AG10803 (cell line): ENCODE data around the gene CDC16.

Source experiments
- DNase-seq: peaks from one replicate; pipeline ENCODE4 v3.0.0; 2010; ENCODE audit warnings: low read depth
- H3K4me3 ChIP-seq: 2 replicates; pipeline ENCODE4 v1.5.1; 2011; ENCODE audit warnings: mild to moderate bottlenecking, low read length, control low read depth
- TF ChIP-seq, protein P1 (sequence below): conservative IDR thresholded peaks from 2 replicates; pipeline ENCODE4 v1.5.1; 2011; ENCODE audit warnings: mild to moderate bottlenecking, low read length, control low read depth, inconsistent platforms

Gene CDC16

GRCh38 chr13:114269281-114269770 lies 34.6 kb downstream of the CDC16 start:
- DNase-seq = no peak
- TF ChIP-seq, protein P1, sequence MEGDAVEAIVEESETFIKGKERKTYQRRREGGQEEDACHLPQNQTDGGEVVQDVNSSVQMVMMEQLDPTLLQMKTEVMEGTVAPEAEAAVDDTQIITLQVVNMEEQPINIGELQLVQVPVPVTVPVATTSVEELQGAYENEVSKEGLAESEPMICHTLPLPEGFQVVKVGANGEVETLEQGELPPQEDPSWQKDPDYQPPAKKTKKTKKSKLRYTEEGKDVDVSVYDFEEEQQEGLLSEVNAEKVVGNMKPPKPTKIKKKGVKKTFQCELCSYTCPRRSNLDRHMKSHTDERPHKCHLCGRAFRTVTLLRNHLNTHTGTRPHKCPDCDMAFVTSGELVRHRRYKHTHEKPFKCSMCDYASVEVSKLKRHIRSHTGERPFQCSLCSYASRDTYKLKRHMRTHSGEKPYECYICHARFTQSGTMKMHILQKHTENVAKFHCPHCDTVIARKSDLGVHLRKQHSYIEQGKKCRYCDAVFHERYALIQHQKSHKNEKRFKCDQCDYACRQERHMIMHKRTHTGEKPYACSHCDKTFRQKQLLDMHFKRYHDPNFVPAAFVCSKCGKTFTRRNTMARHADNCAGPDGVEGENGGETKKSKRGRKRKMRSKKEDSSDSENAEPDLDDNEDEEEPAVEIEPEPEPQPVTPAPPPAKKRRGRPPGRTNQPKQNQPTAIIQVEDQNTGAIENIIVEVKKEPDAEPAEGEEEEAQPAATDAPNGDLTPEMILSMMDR = no peak
- no peak overlapping the region for H3K4me3 ChIP-seq

- TF ChIP-seq, protein P1 = no peak
- no peak for DNase-seq
- no peak overlapping the region for H3K4me3 ChIP-seq
These were observed 38.3 kb downstream of the CDC16 start for GRCh38 chr13:114272977-114273376.

GRCh38 chr13:114275304-114275703 lies 40.6 kb downstream of the CDC16 start:
- no peak for DNase-seq
- TF ChIP-seq, protein P1 = no peak
- no peak overlapping the region for H3K4me3 ChIP-seq

DNA sequence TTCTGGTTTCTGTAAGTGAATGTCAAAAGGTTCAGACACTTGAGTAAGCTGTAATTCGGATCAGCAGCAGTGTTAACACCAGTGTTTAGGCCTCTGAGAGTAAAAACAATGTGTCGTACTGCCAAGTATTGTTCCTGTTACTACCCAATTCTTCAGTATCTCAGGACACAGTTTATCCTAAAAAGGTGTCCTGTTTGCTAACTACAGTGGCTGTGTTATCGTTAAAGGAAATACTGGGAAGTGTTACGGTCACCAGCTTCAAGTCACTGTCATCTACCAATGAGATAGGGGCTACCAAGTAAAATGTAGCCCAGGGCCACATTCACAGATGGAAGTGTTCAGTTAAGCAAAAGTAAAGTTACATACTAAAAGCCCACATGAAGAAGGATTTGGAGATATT lies 44.4 kb downstream of the CDC16 start:
- no peak overlapping the region for H3K4me3 ChIP-seq
- TF ChIP-seq, protein P1 = no peak
- DNase-seq = no peak

DNA sequence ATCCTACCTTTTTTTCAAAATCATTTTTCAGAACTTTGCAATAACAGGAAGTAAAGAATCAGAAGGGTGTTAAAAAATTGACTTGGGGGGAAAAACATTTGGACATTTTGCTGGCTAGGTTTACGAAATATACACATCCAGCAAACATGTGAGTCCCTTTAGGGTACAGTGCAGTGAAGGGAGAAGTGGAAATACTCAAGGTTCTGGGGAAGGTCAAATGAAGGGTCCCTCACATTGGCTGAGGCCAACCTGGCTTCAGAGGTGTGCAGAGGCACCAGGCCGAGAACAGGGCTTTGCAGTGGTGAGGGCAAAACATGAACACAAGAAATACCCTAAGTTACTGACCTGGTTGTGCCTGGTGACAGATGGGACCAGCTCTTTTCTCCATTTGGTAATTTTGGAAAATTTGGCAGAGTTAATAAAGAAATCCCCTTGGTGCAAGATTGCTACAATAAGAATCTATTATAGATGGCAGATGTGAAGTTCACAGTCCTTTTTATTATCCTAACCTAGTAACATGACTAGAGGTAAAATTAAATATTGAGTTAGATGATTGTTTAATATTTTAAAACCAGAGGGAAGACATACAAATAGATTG lies 45.2 kb downstream of the CDC16 start:
- no peak for DNase-seq
- H3K4me3 ChIP-seq = no peak overlapping the region
- TF ChIP-seq, protein P1 = no peak

DNA sequence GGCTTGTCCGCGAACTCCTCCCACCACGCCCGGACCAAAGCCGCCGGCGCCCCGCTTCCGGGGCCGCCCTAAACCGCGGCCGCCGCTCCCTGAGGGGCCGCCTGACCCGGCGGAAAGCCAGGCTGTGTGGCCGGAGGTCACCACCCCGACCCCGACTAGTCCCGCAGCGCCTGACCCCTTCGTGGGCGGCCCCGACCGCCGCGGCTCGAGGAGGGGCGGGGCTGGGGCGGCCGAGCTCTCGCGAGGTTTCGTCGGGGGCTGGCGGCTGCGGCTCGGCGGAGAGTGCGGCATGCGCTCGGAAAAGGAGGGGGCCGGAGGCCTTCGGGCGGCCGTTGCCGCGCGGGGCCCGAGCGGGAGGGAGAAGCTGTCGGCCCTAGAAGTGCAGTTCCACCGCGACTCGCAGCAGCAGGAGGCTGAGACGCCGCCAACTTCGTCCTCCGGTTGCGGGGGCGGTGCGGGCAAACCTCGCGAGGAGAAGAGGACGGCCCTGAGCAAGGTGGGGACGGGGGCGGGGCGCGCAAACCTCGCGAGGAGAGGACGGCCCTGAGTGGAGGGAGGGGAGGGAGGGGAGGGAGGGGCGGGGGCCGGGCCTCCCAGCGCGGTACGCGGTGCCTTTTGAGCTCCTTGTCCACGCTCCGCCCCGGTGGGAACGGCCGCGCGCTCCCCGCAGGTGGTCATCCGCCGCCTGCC lies 46.8 kb downstream of the CDC16 start, which contains the start of gene UPF3A:
Gene UPF3A, plus strand, starts transcription at position 251 of the 690 bp plus-strand sequence. Its CDS starts 39 bp downstream, at position 290.
- peak within 1 kb of the TSS; percentile 79 for H3K4me3 ChIP-seq
- DNase-seq = peak; percentile 93
- TF ChIP-seq, protein P1 = no peak
